Measurements from ENCODE around the gene ADGRF1. TPM values are rescaled to one million over a fixed set of nuclear protein-coding genes. Genes with fewer than 3 reads are reported as not detected.
"Not testable (repeated sequence)": the region's sequence is repeated elsewhere in the genome, so short reads cannot be mapped to it uniquely, and the experiment has no call there.

ADGRF1 gene
- total RNA-seq, result 12.9 TPM
- long read RNA-seq, partial matches to known transcripts, result 1 of 1 reads
- long read RNA-seq, other reads (novel, unspliced or antisense), result 0 of 1 reads

GRCh38 chr6:47042275-47042791 is at the start of gene ADGRF1:
TSS of gene ADGRF1 (minus strand) at chr6:47042332. CDS start at chr6:47029061, 13,271 bp downstream.
- ATAC-seq (peak; percentile 73), DNase-seq (no peak)
- Histone ChIP-seq H3K4me3 (peak within 1 kb of the TSS; percentile 12), H3K9me3 (no peaks in the 10 kb centered on the region), H3K27ac (no peak within 1 kb of the TSS), H3K4me1 (peaks cover 8% of the 10 kb centered on the region), H3K27me3 (no peaks in the 10 kb centered on the region), H3K36me3 (no peaks in the 10 kb centered on the region)
- TF ChIP-seq, protein P1, sequence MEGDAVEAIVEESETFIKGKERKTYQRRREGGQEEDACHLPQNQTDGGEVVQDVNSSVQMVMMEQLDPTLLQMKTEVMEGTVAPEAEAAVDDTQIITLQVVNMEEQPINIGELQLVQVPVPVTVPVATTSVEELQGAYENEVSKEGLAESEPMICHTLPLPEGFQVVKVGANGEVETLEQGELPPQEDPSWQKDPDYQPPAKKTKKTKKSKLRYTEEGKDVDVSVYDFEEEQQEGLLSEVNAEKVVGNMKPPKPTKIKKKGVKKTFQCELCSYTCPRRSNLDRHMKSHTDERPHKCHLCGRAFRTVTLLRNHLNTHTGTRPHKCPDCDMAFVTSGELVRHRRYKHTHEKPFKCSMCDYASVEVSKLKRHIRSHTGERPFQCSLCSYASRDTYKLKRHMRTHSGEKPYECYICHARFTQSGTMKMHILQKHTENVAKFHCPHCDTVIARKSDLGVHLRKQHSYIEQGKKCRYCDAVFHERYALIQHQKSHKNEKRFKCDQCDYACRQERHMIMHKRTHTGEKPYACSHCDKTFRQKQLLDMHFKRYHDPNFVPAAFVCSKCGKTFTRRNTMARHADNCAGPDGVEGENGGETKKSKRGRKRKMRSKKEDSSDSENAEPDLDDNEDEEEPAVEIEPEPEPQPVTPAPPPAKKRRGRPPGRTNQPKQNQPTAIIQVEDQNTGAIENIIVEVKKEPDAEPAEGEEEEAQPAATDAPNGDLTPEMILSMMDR (IDR thresholded peaks at IDR 0.05), result no peak
- intact Hi-C loops (cut with DNase I), result no loop called here

DNA sequence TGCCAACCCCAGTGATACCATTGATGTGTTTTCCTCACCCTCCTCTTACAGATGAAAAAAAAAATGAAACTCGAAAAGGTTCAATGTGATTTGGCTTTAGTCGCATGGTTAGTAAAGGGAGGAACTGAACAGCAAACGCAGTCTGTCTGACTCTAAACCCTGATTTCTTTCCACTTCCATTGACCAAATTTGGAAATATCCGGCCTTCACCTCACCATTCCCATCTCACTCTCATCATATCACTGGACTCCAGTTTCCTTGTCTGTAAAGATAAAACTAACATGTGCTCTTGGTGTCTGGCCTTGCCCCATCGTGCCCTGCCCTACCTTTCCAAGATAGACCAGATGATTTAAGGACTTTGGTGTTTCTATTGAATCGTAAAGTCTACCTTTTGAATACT is 48.7 kb upstream of the ADGRF1 start:
- Histone ChIP-seq H3K27me3 (no peaks in the 10 kb centered on the region), H3K36me3 (no peaks in the 10 kb centered on the region), H3K4me3 (no peak overlapping the region), H3K4me1 (peaks cover 19% of the 10 kb centered on the region), H3K27ac (no peak overlapping the region), H3K9me3 (no peaks in the 10 kb centered on the region)
- ATAC-seq, result no peak
- no peak for DNase-seq
- intact Hi-C loops (cut with DNase I), result no loop called here
- TF ChIP-seq, protein P1 (IDR thresholded peaks at IDR 0.05), result no peak

GRCh38 chr6:47089473-47089872 is 47.3 kb upstream of the ADGRF1 start:
- H3K36me3 ChIP-seq; H3K9me3 ChIP-seq; H3K4me3 ChIP-seq; DNase-seq; ATAC-seq; H3K27me3 ChIP-seq; H3K27ac ChIP-seq; intact Hi-C loops (cut with DNase I): not testable (repeated sequence)
- H3K4me1 ChIP-seq, result peaks cover 19% of the 10 kb centered on the region

DNA sequence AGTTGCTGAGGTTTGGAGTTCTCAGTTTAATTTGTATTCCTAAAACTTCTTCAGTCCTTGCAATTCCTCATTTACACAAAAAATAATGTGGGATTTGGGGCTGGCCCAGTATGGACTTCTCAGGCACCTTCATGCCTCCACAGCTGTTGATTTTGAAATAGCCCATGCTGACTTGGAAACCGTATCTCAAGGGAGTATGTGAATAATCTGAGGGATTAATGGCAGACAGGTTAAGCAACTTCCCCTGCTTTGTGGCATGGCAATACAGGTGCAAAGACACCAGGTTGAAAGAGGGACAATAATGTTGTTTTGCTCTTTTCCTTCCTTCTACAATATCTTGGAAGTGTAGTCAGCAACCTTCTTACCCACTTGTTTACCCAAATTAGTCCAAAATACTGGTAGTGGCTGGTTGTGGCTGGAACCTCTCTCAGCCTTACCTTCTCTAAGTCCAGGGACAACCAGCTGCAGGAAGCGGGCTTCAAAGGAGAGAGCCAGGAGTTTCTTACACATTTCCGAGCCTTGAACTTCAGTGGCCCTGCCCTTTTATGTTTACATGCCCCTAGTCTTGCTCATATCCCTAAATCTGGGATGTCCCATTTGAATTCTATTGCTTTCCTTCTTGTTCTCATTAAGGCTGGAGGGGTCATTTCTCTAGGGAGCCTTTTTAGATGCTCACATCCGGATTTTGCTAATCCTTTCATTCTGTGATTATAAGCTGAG is 44.1 kb upstream of the ADGRF1 start:
- ATAC-seq, result no peak
- Histone ChIP-seq H3K4me1 (peaks cover 29% of the 10 kb centered on the region), H3K9me3 (no peaks in the 10 kb centered on the region), H3K27ac (no peak overlapping the region), H3K4me3 (no peak overlapping the region), H3K36me3 (no peaks in the 10 kb centered on the region), H3K27me3 (no peaks in the 10 kb centered on the region)
- intact Hi-C loops (cut with DNase I), result no loop called here
- DNase-seq, result no peak
- TF ChIP-seq, protein P1 (IDR thresholded peaks at IDR 0.05), result no peak

DNA sequence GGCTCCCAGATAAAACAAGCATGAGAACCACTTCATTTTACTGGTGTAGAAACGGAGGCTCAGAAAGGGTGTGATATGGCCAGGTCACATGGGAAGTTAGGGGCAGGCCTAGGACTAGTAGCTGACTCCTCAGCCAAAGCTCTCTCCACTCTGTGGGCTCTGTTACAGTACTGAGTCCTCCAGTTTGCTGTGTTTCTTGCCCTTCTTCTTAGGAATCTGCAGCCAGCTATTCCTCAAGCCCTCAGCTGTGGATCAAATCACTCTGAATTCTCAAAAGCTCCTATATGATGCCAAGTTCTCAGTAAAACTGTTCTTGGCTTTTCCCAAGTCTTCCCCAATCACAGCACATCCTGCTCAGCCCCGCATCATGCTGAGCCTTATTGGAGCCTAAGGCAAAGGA is 42.5 kb upstream of the ADGRF1 start:
- intact Hi-C loops (cut with DNase I), result no loop called here
- Histone ChIP-seq H3K27me3 (no peaks in the 10 kb centered on the region), H3K4me3 (no peak overlapping the region), H3K36me3 (no peaks in the 10 kb centered on the region), H3K27ac (no peak overlapping the region), H3K9me3 (no peaks in the 10 kb centered on the region), H3K4me1 (peaks cover 29% of the 10 kb centered on the region)
- ATAC-seq (peak; percentile 42), DNase-seq (no peak)
- TF ChIP-seq, protein P1 (IDR thresholded peaks at IDR 0.05), result no peak

DNA sequence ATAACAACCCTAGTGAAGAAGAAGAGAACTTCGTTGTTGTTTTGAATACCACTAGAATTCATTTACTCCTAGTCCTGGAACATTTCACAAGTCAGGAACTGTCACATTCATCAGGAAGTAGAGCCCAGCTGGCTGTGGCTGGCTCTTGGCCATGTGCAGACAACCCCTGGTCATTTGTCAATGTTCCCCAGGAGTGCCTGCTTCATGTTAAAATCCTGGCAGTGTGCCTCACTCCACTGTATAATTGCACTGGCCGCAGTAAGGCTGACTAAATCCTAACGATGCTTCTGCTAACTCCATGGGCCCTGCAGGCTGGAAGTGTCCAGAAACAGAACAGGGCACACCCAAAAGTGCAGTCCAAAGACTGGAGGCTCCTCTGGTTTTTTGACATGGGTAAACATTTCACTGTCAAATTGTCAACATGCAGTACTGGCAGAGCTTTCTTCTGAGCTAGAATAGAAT is 41.5 kb upstream of the ADGRF1 start:
- intact Hi-C loops (cut with DNase I), result no loop called here
- Histone ChIP-seq H3K27me3 (no peaks in the 10 kb centered on the region), H3K27ac (peak overlapping the region; percentile 49), H3K4me1 (peaks cover 29% of the 10 kb centered on the region), H3K9me3 (no peaks in the 10 kb centered on the region), H3K36me3 (no peaks in the 10 kb centered on the region), H3K4me3 (no peak overlapping the region)
- TF ChIP-seq, protein P1 (IDR thresholded peaks at IDR 0.05), result no peak
- ATAC-seq, result peak; percentile 96
- peak; percentile 93 for DNase-seq
